ENCODE results near the gene ZDHHC11. TPM values are rescaled to one million over a fixed set of nuclear protein-coding genes. Genes with fewer than 3 reads are reported as not detected.
"Not testable (repeated sequence)": the region's sequence is repeated elsewhere in the genome, so short reads cannot be mapped to it uniquely, and the experiment has no call there.

The ZDHHC11 gene
- total RNA-seq, 5 donors from 2014 or later (not counting 1 experiment from before 2014, with no cell fraction given): 6.5 to 38.0 (median 11.6) TPM

- Histone ChIP-seq H3K36me3 (ENCODE audit: control insufficient read depth in 2 of 2, extremely low read depth in 1 of 2, insufficient read depth in 1 of 2, low read length in 1 of 2) (peaks cover 26 to 68% of the 10 kb centered on the region in 2 donors), H3K4me3 (ENCODE audit: control insufficient read depth in 1 of 2, extremely low read depth in 1 of 2, low read length in 1 of 2) (no peak overlapping the region), H3K4me1 (ENCODE audit: control insufficient read depth in 1 of 2, extremely low read depth in 1 of 2, insufficient read depth in 2 of 2, low read length in 2 of 2) (peaks cover 0 to 12% of the 10 kb centered on the region in 2 experiments), H3K27ac (ENCODE audit: low read length) (no peak overlapping the region), H3K27me3 (replicated peaks in 1 of 2; ENCODE audit: control insufficient read depth in 2 of 2, extremely low read depth in 1 of 2, insufficient read depth in 2 of 2, low read length in 1 of 2) (no peaks in the 10 kb centered on the region), H3K9me3 (no peaks in the 10 kb centered on the region)
- WGBS (ENCODE audit: insufficient coverage): 99% methylated on average over 30 of the region's 35 CpGs
- ChIA-PET POLR2A (no interaction called here), CTCF (no interaction called here)
- DNase-seq: no peak
- Mint-ChIP-seq H3K4me3 (no peak overlapping the region), H3K27me3 (no peaks in the 10 kb centered on the region), H3K9me3 (peaks cover 6 to 11% (median 7%) of the 10 kb centered on the region in 3 donors), H3K36me3 (peaks cover 57% of the 10 kb centered on the region), H3K4me1 (peaks cover 19 to 25% (median 21%) of the 10 kb centered on the region in 3 donors), H3K27ac (no peak overlapping the region)
- no peak for ATAC-seq (replicated peaks in 1 of 4)
Observed at GRCh38 chr5:880816-881550, 30.2 kb upstream of the ZDHHC11 start.

- ATAC-seq (replicated peaks in 1 of 4); H3K27ac ChIP-seq (ENCODE audit: low read length); H3K4me3 ChIP-seq (ENCODE audit: control insufficient read depth in 1 of 2, extremely low read depth in 1 of 2, low read length in 1 of 2); H3K27me3 Mint-ChIP-seq; POLR2A ChIA-PET; H3K27ac Mint-ChIP-seq; H3K9me3 ChIP-seq; H3K4me3 Mint-ChIP-seq; DNase-seq; H3K27me3 ChIP-seq (replicated peaks in 1 of 2; ENCODE audit: control insufficient read depth in 2 of 2, extremely low read depth in 1 of 2, insufficient read depth in 2 of 2, low read length in 1 of 2); CTCF ChIA-PET: not testable (repeated sequence)
- Mint-ChIP-seq H3K36me3 (peaks cover 61% of the 10 kb centered on the region), H3K9me3 (peaks cover 6 to 11% (median 7%) of the 10 kb centered on the region in 3 donors), H3K4me1 (peaks cover 19 to 22% (median 21%) of the 10 kb centered on the region in 3 donors)
- WGBS (ENCODE audit: insufficient coverage): no CpG with 5 or more reads among the region's 8 CpGs
- Histone ChIP-seq H3K36me3 (ENCODE audit: control insufficient read depth in 2 of 2, extremely low read depth in 1 of 2, insufficient read depth in 1 of 2, low read length in 1 of 2) (peaks cover 32 to 63% of the 10 kb centered on the region in 2 donors), H3K4me1 (ENCODE audit: control insufficient read depth in 1 of 2, extremely low read depth in 1 of 2, insufficient read depth in 2 of 2, low read length in 2 of 2) (peaks cover 0 to 12% of the 10 kb centered on the region in 2 experiments)
Observed at GRCh38 chr5:878677-879076, 27.9 kb upstream of the ZDHHC11 start.

DNA sequence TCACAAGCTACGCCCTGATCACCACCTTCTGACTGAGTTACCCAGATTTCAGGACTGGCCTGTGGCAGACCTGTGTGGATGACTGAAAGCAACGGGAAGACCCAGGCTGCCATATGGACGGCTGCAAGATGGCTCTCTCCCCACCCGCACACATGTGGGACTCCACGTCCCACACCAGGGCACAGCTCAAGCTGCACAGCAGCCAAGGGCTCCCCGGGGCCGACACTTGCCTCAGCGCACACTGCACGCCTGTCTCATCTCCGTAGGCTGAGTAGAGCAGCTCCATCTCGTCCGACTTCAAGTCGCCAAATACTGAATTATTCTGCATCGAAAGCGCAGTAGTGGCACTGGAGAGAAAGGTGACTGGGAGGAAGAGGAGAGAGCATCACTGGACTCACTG is 27.3 kb upstream of the ZDHHC11 start:
- H3K4me3 Mint-ChIP-seq: no peak overlapping the region
- peaks cover 6 to 11% (median 7%) of the 10 kb centered on the region in 3 donors for H3K9me3 Mint-ChIP-seq
- H3K36me3 Mint-ChIP-seq: peaks cover 63% of the 10 kb centered on the region
- ATAC-seq (replicated peaks in 1 of 4): no peak
- H3K27me3 Mint-ChIP-seq: no peaks in the 10 kb centered on the region
- 95% methylated on average over 13 of the region's 15 CpGs for WGBS (ENCODE audit: insufficient coverage)
- ChIA-PET POLR2A (no interaction called here), CTCF (no interaction called here)
- Histone ChIP-seq H3K4me1 (ENCODE audit: control insufficient read depth in 1 of 2, extremely low read depth in 1 of 2, insufficient read depth in 2 of 2, low read length in 2 of 2) (peaks cover 0 to 12% of the 10 kb centered on the region in 2 experiments), H3K27me3 (replicated peaks in 1 of 2; ENCODE audit: control insufficient read depth in 2 of 2, extremely low read depth in 1 of 2, insufficient read depth in 2 of 2, low read length in 1 of 2) (no peaks in the 10 kb centered on the region), H3K9me3 (no peaks in the 10 kb centered on the region), H3K27ac (ENCODE audit: low read length) (no peak overlapping the region), H3K4me3 (ENCODE audit: control insufficient read depth in 1 of 2, extremely low read depth in 1 of 2, low read length in 1 of 2) (no peak overlapping the region), H3K36me3 (ENCODE audit: control insufficient read depth in 2 of 2, extremely low read depth in 1 of 2, insufficient read depth in 1 of 2, low read length in 1 of 2) (peaks cover 29 to 63% of the 10 kb centered on the region in 2 donors)
- H3K4me1 Mint-ChIP-seq: peaks cover 16 to 19% (median 18%) of the 10 kb centered on the region in 3 donors
- DNase-seq: no peak
- H3K27ac Mint-ChIP-seq: no peak overlapping the region

DNA sequence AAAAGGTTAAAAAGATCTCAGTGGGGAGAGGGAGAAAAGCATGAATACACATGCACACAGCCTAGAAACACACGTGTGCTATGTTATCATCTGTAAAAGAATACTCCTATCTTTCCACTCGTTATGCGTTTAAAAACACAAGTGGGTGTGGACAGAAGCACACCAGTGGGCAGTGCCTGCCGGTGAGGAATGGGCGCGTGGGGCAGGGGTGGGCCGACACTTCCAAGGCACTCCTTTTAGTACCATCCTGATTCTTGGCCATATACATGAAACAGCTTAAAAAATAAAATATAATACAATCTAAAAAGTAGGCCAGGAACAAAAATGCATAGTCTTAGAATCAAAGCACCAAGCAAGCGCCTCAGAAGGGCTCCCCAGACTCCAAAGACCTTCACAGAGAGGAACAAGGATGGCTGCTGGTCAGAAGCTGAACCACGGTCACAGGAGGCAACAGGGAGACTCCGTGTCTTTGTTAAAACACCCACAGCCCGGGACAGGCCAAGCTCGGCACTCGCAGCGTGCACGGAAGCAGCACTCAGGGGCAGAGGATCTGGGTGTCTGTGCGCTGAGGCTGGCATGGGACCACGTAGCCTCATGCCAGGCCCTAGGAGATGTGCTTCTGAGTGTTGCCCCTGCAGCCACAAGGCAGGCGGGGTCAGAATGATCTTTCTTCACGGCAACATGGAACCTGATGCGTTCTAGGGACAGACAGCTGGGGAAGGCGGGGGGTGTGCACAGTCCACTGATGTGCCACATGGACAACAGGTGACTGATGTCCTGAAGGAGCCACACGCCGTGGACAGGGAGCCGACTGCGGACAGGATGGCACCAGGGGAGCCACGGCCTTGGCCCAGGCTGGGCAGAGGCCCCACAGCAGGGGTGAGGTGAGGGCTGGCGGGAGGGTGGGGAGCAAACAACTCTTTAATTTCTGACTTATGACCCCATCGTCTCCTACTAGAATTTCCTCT is 25.9 kb upstream of the ZDHHC11 start:
- ChIA-PET POLR2A (no interaction called here), CTCF (no interaction called here)
- WGBS (ENCODE audit: insufficient coverage): 99% methylated on average over 22 of the region's 28 CpGs
- Histone ChIP-seq H3K4me3 (ENCODE audit: control insufficient read depth in 1 of 2, extremely low read depth in 1 of 2, low read length in 1 of 2) (no peak overlapping the region), H3K36me3 (ENCODE audit: control insufficient read depth in 2 of 2, extremely low read depth in 1 of 2, insufficient read depth in 1 of 2, low read length in 1 of 2) (peaks cover 22 to 73% of the 10 kb centered on the region in 2 donors), H3K4me1 (ENCODE audit: control insufficient read depth in 1 of 2, extremely low read depth in 1 of 2, insufficient read depth in 2 of 2, low read length in 2 of 2) (peaks cover 0 to 7% of the 10 kb centered on the region in 2 experiments), H3K27me3 (replicated peaks in 1 of 2; ENCODE audit: control insufficient read depth in 2 of 2, extremely low read depth in 1 of 2, insufficient read depth in 2 of 2, low read length in 1 of 2) (no peaks in the 10 kb centered on the region), H3K27ac (ENCODE audit: low read length) (no peak overlapping the region), H3K9me3 (no peaks in the 10 kb centered on the region)
- H3K4me1 Mint-ChIP-seq: peaks cover 2 to 4% (median 4%) of the 10 kb centered on the region in 3 donors
- H3K36me3 Mint-ChIP-seq: peaks cover 50% of the 10 kb centered on the region
- no peak for DNase-seq
- no peak overlapping the region for H3K4me3 Mint-ChIP-seq
- no peaks in the 10 kb centered on the region for H3K9me3 Mint-ChIP-seq
- ATAC-seq (replicated peaks in 1 of 4): no peak
- H3K27ac Mint-ChIP-seq: no peak overlapping the region
- H3K27me3 Mint-ChIP-seq: no peaks in the 10 kb centered on the region

- ATAC-seq (replicated peaks in 1 of 4) (no peak), DNase-seq (no peak)
- WGBS (ENCODE audit: insufficient coverage): 96% methylated on average over 18 of the region's 24 CpGs
- Mint-ChIP-seq H3K27ac (no peak overlapping the region), H3K36me3 (peaks cover 50% of the 10 kb centered on the region), H3K4me1 (no peaks in the 10 kb centered on the region), H3K27me3 (no peaks in the 10 kb centered on the region), H3K4me3 (no peak overlapping the region), H3K9me3 (no peaks in the 10 kb centered on the region)
- H3K4me3 ChIP-seq (ENCODE audit: control insufficient read depth in 1 of 2, extremely low read depth in 1 of 2, low read length in 1 of 2): no peak overlapping the region
- H3K36me3 ChIP-seq (ENCODE audit: control insufficient read depth in 2 of 2, extremely low read depth in 1 of 2, insufficient read depth in 1 of 2, low read length in 1 of 2): peaks cover 23 to 73% of the 10 kb centered on the region in 2 donors
- ChIA-PET POLR2A (no interaction called here), CTCF (no interaction called here)
- H3K4me1 ChIP-seq (ENCODE audit: control insufficient read depth in 1 of 2, extremely low read depth in 1 of 2, insufficient read depth in 2 of 2, low read length in 2 of 2): no peaks in the 10 kb centered on the region
- H3K27ac ChIP-seq (ENCODE audit: low read length): no peak overlapping the region
- H3K27me3 ChIP-seq (replicated peaks in 1 of 2; ENCODE audit: control insufficient read depth in 2 of 2, extremely low read depth in 1 of 2, insufficient read depth in 2 of 2, low read length in 1 of 2): no peaks in the 10 kb centered on the region
- H3K9me3 ChIP-seq: no peaks in the 10 kb centered on the region
Observed at GRCh38 chr5:875931-876330, 25.1 kb upstream of the ZDHHC11 start.

- no peak for DNase-seq
- ATAC-seq (replicated peaks in 1 of 4): no peak
- H3K4me1 ChIP-seq (ENCODE audit: control insufficient read depth in 1 of 2, extremely low read depth in 1 of 2, insufficient read depth in 2 of 2, low read length in 2 of 2): no peaks in the 10 kb centered on the region
- Mint-ChIP-seq H3K27me3 (no peaks in the 10 kb centered on the region), H3K4me1 (no peaks in the 10 kb centered on the region), H3K27ac (peak overlapping the region in 1 of 2 donors; percentile 34), H3K4me3 (no peak overlapping the region), H3K9me3 (no peaks in the 10 kb centered on the region), H3K36me3 (peaks cover 68% of the 10 kb centered on the region)
- ChIA-PET CTCF (no interaction called here), POLR2A (no interaction called here)
- no peaks in the 10 kb centered on the region for H3K9me3 ChIP-seq
- no peak overlapping the region for H3K27ac ChIP-seq (ENCODE audit: low read length)
- no peak overlapping the region for H3K4me3 ChIP-seq (ENCODE audit: control insufficient read depth in 1 of 2, extremely low read depth in 1 of 2, low read length in 1 of 2)
- H3K36me3 ChIP-seq (ENCODE audit: control insufficient read depth in 2 of 2, extremely low read depth in 1 of 2, insufficient read depth in 1 of 2, low read length in 1 of 2): peaks cover 31 to 93% of the 10 kb centered on the region in 2 donors
- 96% methylated on average over 7 of the region's 8 CpGs for WGBS (ENCODE audit: insufficient coverage)
- no peaks in the 10 kb centered on the region for H3K27me3 ChIP-seq (replicated peaks in 1 of 2; ENCODE audit: control insufficient read depth in 2 of 2, extremely low read depth in 1 of 2, insufficient read depth in 2 of 2, low read length in 1 of 2)
Observed at GRCh38 chr5:873328-873727, 22.5 kb upstream of the ZDHHC11 start.
